OCI-LY7 (cell line): ENCODE results near the gene PCYT2.

ENCODE experiments used
- CTCF ChIP-seq: fragments of 200-600 bp; sonication (generic); conservative IDR thresholded peaks from 2 replicates; pipeline ENCODE4 v1.5.1; 2014; ENCODE audit warnings: mild to moderate bottlenecking, antibody characterized with exemption, low read length, moderate library complexity, mixed read lengths
- EZH2phosphoT487 ChIP-seq: fragments of 200-600 bp; sonication (generic); IDR thresholded peaks from 2 replicates; pipeline ENCODE4 v1.6.1; 2018; ENCODE audit warnings: low read depth, borderline replicate concordance, mild to moderate bottlenecking, mixed run types, antibody characterized with exemption, low read length, moderate library complexity, mixed read lengths

- TF ChIP-seq CTCF (no peak), EZH2phosphoT487 (no peak)
These were observed 770 bp upstream of the PCYT2 start for GRCh38 chr17:81911969-81912368.
